ENCODE results near the gene SPECC1L.

Gene SPECC1L

GRCh38 chr22:24326266-24326665 lies 55.6 kb downstream of the SPECC1L start:
- TF ChIP-seq GATA1 (IDR thresholded peaks at IDR 0.05; ENCODE audit: low read depth, low read length), result no peak
- TF ChIP-seq POLR2A (IDR thresholded peaks at IDR 0.05; ENCODE audit: low read length), result no peak
- no peak for DNase-seq

- TF ChIP-seq GATA1 (IDR thresholded peaks at IDR 0.05; ENCODE audit: low read depth, low read length), result no peak
- no peak for TF ChIP-seq POLR2A (IDR thresholded peaks at IDR 0.05; ENCODE audit: low read length)
- DNase-seq, result peak; percentile 9 to 22
These were observed 57.2 kb downstream of the SPECC1L start for GRCh38 chr22:24327832-24328231.

GRCh38 chr22:24329453-24329852 lies 58.8 kb downstream of the SPECC1L start:
- TF ChIP-seq GATA1 (IDR thresholded peaks at IDR 0.05; ENCODE audit: low read depth, low read length) (no peak), POLR2A (IDR thresholded peaks at IDR 0.05; ENCODE audit: low read length) (no peak)
- DNase-seq, result no peak

- TF ChIP-seq POLR2A (IDR thresholded peaks at IDR 0.05; ENCODE audit: low read length), result no peak
- TF ChIP-seq GATA1 (IDR thresholded peaks at IDR 0.05; ENCODE audit: low read depth, low read length), result no peak
- DNase-seq, result peak; percentile 46 to 51
These were observed 60.0 kb downstream of the SPECC1L start for GRCh38 chr22:24330636-24331035.

- no peak for TF ChIP-seq POLR2A (IDR thresholded peaks at IDR 0.05; ENCODE audit: low read length)
- DNase-seq, result peak; percentile 20 to 28
These were observed 61.1 kb downstream of the SPECC1L start for GRCh38 chr22:24331468-24332440.

GRCh38 chr22:24333301-24333700 lies 62.7 kb downstream of the SPECC1L start:
- DNase-seq, result no peak
- no peak for TF ChIP-seq GATA1 (IDR thresholded peaks at IDR 0.05; ENCODE audit: low read depth, low read length)
- TF ChIP-seq POLR2A (IDR thresholded peaks at IDR 0.05; ENCODE audit: low read length), result no peak

- DNase-seq, result no peak
- TF ChIP-seq GATA1 (IDR thresholded peaks at IDR 0.05; ENCODE audit: low read depth, low read length) (no peak), POLR2A (IDR thresholded peaks at IDR 0.05; ENCODE audit: low read length) (no peak)
These were observed 64.9 kb downstream of the SPECC1L start for GRCh38 chr22:24335496-24335895.

GRCh38 chr22:24337894-24338645 lies 67.4 kb downstream of the SPECC1L start:
- DNase-seq, result no peak
- TF ChIP-seq GATA1 (IDR thresholded peaks at IDR 0.05; ENCODE audit: low read depth, low read length), result no peak
- TF ChIP-seq POLR2A (IDR thresholded peaks at IDR 0.05; ENCODE audit: low read length), result no peak

GRCh38 chr22:24338726-24339451 lies 68.3 kb downstream of the SPECC1L start:
- peak in 1 of 2 experiments; percentile 4 for DNase-seq
- TF ChIP-seq GATA1 (IDR thresholded peaks at IDR 0.05; ENCODE audit: low read depth, low read length) (no peak), POLR2A (IDR thresholded peaks at IDR 0.05; ENCODE audit: low read length) (no peak)

GRCh38 chr22:24339452-24339747 lies 68.8 kb downstream of the SPECC1L start:
- DNase-seq, result no peak
- TF ChIP-seq GATA1 (IDR thresholded peaks at IDR 0.05; ENCODE audit: low read depth, low read length) (no peak), POLR2A (IDR thresholded peaks at IDR 0.05; ENCODE audit: low read length) (no peak)

- TF ChIP-seq GATA1 (IDR thresholded peaks at IDR 0.05; ENCODE audit: low read depth, low read length) (no peak), POLR2A (IDR thresholded peaks at IDR 0.05; ENCODE audit: low read length) (no peak)
- no peak for DNase-seq
These were observed 71.0 kb downstream of the SPECC1L start for GRCh38 chr22:24341627-24342026.

- no peak for TF ChIP-seq POLR2A (IDR thresholded peaks at IDR 0.05; ENCODE audit: low read length)
- TF ChIP-seq GATA1 (IDR thresholded peaks at IDR 0.05; ENCODE audit: low read depth, low read length), result no peak
- DNase-seq, result no peak
These were observed 80.0 kb downstream of the SPECC1L start for GRCh38 chr22:24350627-24351026.

GRCh38 chr22:24353121-24353520 lies 82.5 kb downstream of the SPECC1L start:
- peak in 1 of 2 experiments; percentile 16 for DNase-seq
- TF ChIP-seq GATA1 (IDR thresholded peaks at IDR 0.05; ENCODE audit: low read depth, low read length) (no peak), POLR2A (IDR thresholded peaks at IDR 0.05; ENCODE audit: low read length) (no peak)

GRCh38 chr22:24355574-24355973 lies 84.9 kb downstream of the SPECC1L start:
- no peak for DNase-seq

More at GRCh38 chr22:24355574-24355973, 84.9 kb downstream of the SPECC1L start:
- TF ChIP-seq GATA1 (IDR thresholded peaks at IDR 0.05; ENCODE audit: low read depth, low read length), result no peak
- TF ChIP-seq POLR2A (IDR thresholded peaks at IDR 0.05; ENCODE audit: low read length), result no peak
